CD4-positive, alpha-beta T cell treated with Interleukin-1 beta for 1 hour (primary cell): Measurements from ENCODE around the gene ABHD17B.
"Not testable (repeated sequence)": the region's sequence is repeated elsewhere in the genome, so short reads cannot be mapped to it uniquely, and the experiment has no call there.

Source experiments
- DNase-seq, 2 donors: peaks; one replicate each; pipeline ENCODE4 v3.0.0-alpha.2; 2020 to 2022

ABHD17B gene

GRCh38 chr9:71911061-71911907 is at the start of gene ABHD17B, which contains the start of gene C9orf85:
Gene ABHD17B (minus strand): TSS chr9:71911193. CDS start chr9:71875080, 36,113 bp downstream.
Gene C9orf85 (plus strand): TSS chr9:71911639. CDS start chr9:71911735, 96 bp downstream.
- DNase-seq = peak; percentile 98

GRCh38 chr9:71955300-71955915 is 44.4 kb upstream of the ABHD17B start:
- DNase-seq = no peak

DNA sequence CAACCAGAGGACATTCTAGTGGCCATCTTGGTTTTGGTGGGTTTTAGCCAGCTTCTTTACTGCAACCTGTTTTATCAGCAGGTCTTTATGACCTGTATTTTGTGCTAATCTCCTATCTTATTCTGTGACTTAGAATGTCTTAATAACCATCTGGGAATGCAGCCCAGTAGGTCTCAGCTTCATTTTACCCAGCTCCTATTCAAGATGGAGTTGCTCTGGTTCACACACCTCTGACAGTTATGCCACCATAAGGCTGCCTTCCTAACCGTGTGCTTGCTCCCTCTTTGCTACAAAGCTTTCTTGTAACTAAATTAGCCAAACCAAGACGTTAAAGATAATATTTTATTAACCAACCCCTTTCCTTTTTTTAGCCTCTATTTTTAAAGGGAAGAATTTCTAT is 43.7 kb upstream of the ABHD17B start:
- DNase-seq = not testable (repeated sequence)

DNA sequence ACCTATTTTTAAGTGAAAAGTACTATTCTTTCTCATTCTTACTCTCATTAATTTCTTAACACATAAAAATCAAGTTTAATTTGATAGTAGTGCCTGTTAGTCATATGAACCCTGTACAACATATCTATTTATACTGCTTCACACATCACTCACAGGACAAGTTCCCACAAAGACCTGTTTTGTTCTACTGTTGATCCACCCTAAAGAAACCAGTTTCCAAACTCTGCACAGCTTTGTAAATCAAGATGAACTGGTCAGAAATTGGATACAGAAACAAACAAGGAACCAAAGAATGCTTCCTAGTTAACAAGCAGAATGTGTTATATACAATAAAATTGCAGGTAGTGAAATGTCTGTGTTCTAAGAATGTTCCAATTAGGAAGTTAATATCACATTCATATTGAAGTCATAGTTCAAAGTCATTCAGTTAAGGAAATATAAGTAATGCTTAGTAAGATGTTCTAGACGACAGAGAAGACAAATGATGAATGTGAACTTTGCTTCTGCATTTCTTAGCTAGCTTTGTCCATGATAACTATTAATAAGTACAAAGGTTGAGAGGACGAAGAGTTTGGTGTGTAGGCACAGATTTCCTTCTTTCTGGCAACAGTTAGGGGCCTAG is 33.9 kb upstream of the ABHD17B start:
- no peak for DNase-seq

- DNase-seq = no peak
Observed at GRCh38 chr9:71941998-71942567, 31.1 kb upstream of the ABHD17B start.

GRCh38 chr9:71941060-71941568 is 30.1 kb upstream of the ABHD17B start:
- DNase-seq = no peak

DNA sequence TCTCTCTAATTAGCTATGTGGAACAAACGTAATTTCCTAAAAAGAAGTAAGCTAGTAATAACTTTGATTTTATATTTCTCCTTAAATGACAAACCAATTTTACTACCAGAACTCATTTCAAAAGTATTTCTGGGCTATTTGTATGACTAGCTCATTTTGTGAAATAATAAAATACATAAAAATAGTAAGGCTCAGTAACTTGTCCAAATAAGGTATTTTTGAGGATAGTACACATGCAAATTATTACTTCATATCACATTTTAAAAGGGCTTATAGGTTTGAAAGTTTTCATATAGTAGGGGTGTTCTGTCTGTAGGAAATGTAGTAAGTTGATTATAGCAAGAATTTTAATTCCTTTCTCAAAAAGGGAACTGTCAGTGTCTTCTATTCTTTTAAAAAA is 26.9 kb upstream of the ABHD17B start:
- DNase-seq = no peak

- DNase-seq = no peak
Observed at GRCh38 chr9:71937070-71937625, 26.2 kb upstream of the ABHD17B start.

DNA sequence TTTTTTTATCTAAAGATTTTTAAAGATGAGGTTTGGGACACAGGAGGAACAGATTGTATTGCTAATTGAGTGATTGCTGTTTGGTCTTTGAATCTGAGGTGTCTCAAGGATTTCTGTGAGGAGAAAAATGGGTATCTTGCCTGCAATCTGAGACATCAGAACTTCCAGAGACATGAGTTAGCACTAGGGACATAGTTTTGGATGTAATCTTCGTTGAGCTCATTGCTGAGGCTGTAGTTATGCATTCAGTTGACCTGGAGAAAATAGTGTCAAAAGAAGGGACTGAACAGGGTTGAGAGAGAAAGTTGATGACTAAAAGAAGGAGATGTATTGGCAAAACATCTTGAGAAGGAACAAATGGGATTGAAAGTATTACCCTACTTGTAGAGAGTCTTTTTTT is 25.1 kb upstream of the ABHD17B start:
- DNase-seq = no peak

DNA sequence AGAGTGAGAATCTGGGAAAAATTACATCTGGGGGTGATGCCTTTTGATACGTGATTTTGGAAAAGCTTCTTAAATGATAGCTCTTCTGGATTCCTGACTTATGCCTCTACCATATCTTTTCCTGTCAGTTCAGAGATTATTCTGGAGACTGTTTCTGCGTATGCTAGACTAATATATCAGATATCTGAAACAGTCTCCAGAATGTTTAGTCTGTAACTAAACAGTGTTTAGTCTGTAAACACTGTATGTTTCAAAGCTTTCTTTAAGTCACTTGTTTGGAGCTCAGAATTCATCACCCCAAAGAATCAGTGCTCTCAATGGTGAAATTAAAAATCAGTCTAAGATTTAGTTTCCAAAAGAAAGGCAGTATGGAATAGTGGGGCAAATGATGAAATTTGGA is 20.2 kb upstream of the ABHD17B start:
- DNase-seq = no peak

DNA sequence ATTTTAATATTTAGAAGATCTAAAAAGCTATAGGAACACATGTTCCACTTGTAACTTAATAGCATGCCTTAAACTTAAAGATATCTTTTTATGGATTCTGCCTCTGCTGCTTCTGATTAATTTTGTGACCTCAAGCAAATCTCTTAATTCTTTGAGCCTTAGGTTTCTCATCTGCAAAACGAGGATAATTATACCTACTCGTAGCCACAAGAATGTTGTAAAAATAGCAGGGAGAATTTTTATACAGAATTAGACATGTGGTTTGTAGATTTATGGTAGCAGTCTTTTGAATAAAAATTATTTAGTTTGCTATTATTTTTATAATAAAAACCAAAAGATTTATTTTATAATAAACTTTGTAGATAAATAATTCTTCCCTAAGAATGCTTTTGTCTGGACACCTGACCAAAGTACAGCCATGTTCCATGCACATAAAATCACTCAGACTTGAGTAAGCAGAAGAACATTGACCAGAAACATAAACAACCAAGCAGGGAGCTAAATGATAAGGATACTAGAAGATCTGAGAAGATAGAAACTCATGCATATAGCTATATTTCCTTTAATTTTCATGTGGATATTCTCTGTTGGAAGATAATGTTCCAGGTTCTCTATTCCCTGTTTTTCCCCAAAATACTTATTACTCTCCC is 18.9 kb upstream of the ABHD17B start:
- DNase-seq = no peak

- no peak for DNase-seq
Observed at GRCh38 chr9:71929223-71929622, 18.2 kb upstream of the ABHD17B start.

DNA sequence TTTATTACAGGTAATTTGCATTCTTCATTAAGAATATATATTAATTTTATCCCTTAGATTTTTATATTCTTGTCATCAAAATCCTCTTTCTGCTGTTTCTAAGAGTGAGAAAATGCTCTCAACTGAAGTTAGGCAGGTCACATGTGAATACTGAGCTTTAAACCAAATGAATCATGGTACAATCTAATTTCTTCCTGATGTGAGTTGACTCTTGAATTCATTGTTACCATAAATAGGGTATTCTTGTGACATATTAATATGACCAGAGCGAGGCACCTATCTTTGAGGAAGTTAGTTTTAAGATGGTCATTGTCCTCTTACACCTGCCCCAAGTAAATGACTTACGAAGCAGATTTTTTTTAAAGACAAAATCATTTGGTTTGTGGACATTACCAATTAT is 17.8 kb upstream of the ABHD17B start:
- DNase-seq = no peak

- DNase-seq = no peak
Observed at GRCh38 chr9:71928376-71928775, 17.4 kb upstream of the ABHD17B start.

GRCh38 chr9:71925834-71926233 is 14.8 kb upstream of the ABHD17B start:
- no peak for DNase-seq

DNA sequence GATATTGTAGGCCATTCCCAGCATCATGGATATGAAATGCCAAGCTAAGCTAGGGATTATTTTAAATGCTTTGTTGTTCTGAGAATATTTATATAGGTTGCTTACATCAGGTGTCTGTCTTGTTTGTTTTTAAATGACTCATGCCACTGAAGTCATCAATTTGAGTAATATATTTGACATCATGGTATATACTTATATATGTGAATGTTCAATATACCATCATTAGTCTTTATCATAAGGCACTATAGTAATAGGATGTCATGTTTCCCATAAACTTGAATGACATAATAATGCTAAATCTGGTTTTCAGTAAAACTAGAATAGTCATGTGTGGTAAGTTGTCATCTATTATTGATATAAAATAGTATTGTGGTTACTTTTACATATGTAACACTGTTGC is 13.6 kb upstream of the ABHD17B start:
- DNase-seq = no peak

GRCh38 chr9:71921190-71921814 is 10.3 kb upstream of the ABHD17B start:
- no peak for DNase-seq

DNA sequence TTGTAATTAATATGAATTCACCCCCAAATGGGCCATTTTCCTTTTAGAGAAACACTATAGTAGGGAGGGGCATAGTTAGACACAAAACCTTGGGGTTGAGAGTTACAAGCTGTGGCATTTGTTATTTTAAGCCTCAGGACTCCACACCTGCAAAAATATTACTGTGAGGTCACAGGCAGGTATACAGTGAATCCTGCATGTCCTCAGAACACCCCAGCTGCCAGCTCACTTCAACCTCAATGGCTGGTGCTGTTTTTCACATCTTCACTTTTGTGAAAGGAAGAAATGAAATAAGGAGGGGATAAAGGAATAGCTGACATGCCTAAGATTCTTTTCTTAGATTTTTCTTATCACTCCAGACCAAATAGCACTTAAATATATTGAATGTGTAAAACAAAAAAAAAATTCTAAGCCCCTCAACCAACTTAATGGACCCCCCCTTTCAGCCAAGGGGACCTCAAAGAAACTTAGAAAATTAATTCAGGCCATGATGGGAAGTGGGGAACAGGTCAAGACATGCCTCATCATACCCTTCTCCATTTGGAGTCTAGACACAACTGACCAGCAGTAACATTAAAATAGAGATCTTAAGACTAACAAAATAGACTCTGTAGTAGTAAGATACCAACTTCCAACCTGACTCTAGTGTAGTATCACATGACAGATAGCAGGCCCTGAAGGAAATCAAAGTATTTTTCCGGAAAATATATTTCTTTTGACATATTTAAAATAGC is 9.6 kb upstream of the ABHD17B start:
- DNase-seq = no peak

- DNase-seq = no peak
Observed at GRCh38 chr9:71918419-71918818, 7.4 kb upstream of the ABHD17B start.

DNA sequence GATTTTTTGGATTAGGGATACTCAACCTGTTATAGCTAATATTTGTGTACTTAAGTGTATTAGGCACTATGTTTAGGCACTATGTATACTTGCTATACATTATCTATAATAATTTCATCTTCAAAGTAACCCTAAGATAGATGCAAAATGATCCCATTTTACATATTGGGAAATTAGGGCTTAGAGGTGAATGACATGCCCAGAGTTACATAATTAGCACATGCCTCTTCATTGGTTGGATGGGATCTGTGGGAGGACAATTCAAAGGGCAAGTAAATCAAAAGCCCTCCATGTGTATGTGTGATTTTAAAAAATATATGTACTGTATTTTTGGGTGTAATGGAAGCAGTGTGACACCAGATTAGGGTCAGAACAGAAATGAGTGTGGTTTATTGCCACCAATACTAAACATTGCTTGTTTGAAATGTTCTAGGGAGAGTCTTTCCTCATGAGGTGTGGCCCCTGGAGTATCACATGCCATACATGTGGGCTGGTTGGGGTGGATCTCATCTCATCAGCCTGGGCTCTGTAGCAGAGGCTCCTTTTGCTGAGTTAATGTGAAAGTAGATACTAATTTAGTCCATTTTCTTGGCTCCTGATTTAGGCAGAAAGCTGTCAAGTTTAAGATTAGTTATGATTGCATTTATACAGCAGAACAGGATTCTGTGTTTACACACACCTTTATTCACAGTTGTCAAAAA is 6.0 kb upstream of the ABHD17B start:
- no peak for DNase-seq

DNA sequence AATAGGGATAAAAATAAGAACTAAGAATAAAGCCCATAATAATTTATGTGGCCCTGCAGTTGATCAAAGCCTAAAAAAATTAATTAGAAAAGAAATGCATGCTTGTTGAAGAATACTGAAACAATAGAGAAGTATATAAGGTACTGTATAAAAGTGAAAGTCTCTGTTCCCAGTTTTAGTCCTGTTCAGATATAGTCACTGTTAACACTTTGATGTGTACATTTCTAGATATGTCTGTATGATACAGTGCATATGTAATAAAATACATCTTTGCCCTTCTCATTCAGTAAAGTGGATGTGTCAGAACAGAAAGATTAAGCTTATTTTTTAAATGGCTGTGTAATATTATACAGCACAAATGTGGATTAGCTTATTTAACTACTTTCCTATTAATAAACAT is 4.5 kb upstream of the ABHD17B start:
- DNase-seq = no peak
